Hepatic stellate cell (primary cell): ENCODE data around the gene EIF5B.

Experiments
- DNase-seq: peaks from one replicate; pipeline ENCODE4 v3.0.0; 2011; ENCODE audit warnings: low spot score

EIF5B gene

DNA sequence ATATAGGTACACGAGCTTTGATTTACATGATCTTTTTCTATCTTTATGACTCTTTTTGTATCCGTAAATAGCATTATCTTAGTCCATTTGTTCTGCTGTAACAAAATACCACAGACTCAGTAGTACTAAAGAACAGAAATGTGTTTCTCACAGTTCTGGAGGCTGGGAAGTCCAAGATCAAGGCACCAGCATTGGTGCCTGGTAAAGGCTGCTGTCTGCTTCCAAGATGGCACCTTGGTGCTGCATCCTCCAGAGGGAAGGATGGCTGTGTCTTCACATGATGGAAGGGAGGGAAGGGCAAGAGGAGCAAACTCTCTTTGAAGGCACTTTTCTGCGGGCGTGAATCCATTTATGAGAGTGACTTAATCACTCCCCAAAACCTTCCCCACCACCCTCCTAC lies 36.0 kb downstream of the EIF5B start:
- DNase-seq, result no peak

DNA sequence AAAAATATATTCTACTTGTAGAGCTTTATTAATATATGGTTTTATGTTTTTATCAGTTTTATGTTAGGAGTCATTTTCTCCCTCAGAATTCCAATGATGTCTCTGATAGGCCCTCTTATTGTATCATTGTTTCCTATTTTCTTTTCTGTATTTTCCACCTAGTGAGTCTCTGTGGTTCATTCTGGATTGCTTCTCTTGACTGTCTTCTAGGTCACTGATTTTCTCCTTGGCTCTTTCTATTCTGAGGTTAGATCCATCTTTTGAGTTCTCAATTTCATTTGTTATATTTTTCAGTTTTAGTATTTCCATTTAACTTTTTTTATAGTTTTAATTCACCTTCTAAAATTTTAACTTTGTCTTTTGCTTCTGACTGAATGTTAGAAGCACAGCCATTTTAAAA lies 37.6 kb downstream of the EIF5B start:
- DNase-seq, result no peak

DNA sequence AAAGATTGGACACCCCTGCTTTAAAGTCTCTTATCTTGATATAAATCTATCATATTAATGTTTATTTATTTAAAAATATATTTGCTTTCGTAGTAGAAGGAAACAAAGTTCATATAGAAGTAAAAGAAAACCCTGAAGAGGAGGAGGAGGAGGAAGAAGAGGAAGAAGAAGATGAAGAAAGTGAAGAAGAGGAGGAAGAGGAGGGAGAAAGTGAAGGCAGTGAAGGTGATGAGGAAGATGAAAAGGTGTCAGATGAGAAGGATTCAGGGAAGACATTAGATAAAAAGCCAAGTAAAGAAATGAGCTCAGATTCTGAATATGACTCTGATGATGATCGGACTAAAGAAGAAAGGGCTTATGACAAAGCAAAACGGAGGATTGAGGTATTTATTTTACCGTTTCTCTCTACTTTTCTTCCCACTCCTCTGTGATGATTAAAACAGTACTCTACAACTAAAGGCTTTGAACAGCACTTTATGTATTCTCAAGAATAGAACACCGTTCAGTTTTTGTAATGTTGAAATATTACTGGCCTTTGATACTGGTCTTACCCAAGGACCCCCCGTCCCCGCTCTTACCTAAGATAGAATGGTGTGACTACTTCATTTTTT lies 39.2 kb downstream of the EIF5B start:
- no peak for DNase-seq

DNA sequence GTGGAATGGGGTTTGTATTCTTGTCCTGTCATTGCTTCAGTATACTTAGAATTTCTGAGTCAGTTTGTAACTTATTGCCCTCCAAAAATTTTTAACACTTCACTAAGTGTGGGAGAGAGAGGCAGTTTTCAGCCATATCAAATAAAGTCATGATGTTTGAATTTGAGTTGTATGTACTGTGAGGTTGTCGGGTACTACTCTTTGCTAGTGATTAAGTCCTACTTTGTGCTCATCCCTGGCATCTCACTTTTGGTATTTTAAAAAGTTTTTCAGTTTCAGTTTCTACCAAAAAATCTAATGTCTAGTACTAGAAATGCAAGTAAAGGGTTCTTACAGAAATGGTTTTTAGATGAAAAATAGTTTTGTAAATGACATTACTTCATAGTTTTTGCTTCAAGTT lies 40.7 kb downstream of the EIF5B start:
- no peak for DNase-seq

DNA sequence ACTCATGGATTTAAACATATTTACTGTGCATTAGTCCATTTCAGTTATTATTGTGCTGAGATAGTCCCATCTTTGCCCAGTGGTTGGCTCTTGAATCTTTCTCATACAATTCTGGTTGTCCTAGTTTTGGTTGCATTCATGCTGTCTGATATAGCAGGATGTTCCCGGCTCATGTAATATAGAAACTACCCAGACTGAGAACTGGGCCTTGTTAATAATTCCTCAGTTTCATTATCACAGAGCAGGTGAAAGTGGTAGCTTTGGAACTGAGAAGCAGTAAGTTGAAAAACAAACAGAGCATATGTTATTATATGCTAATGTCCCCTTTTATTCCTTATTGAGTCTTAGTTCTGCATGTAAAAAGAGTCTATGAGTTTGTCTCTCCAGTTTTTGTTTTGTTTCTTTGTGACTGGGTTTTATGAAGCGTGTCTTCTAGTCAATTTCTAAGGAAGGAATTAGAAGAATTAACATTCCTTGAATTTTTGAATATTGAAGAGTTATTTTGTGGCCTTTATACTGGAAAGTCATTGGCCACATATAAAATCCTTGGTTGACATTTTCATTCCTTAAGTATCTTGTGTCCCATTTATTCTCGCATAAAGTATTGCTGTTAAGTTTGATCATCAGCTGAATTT lies 43.3 kb downstream of the EIF5B start:
- no peak for DNase-seq

DNA sequence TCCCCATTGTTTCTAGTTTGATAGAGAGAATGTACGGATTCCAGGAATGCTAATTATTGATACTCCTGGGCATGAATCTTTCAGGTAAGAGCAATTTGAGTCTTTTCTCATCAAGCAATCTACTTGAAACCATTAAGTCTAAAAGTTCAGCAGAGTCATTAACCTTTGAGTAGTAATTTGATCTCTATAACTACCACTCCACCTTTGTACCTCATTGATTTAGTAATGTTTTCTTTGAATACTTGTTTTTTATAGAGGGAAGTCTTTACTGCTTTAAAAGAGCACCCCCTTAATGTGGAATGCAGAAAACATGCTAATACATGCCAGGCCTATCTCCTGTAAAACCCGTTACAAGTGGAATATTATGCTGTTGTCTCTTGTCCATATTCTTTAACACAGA lies 45.0 kb downstream of the EIF5B start:
- no peak for DNase-seq

DNA sequence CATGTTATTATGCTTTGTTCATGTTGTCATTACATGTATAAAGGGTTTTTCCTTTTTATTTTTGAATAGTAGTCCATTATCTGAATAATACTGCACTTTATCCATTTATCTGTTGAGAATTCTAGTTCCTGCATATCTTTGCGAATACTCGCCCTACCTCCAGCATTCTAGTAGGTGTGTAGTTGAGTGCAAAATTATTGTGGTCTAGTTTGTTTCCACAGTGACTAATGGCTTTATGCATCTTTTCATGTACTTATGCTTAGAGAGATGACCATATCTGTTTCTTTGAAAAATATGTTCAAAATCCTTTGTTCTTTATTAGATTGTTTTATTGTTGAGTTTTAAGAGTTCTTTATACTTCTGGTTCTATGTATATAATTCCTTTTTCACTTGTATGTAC lies 48.8 kb downstream of the EIF5B start:
- DNase-seq, result no peak

DNA sequence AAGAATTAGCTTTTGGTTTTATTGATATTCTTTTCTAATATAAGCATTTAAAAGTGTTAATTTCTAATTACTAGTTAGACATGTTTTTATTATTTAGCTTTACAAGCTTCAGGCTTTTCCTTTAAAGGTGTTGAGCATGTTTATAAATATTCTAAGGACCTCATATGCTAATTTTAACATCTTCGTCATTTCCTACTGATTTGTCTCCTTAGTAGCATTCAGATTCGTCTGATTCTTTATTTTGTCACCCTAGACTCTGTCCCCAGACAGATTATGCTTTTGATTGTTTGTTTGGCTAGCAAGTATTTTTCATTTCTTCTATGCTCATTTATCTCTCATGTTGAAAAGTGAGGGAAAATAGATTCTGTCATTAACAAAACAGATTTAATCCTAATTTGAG lies 51.7 kb downstream of the EIF5B start:
- no peak for DNase-seq

DNA sequence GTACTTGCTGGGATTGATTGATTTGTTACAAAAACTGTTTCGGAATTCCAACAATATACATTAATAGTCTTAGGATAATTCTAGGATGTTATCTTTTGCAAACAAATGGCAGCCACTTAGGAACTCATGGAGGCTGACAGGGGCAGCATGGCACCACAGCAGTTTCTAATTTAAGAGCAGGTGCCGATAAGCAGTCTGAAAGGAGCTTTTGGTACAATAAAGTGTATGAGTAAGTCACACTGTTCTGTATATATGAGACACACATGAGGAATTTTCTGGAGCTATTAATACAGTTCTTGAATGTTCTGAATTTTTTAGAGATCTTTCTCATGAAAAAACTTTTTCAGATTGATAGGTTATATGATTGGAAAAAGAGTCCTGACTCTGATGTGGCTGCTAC lies 52.2 kb downstream of the EIF5B start:
- peak; percentile 45 for DNase-seq

DNA sequence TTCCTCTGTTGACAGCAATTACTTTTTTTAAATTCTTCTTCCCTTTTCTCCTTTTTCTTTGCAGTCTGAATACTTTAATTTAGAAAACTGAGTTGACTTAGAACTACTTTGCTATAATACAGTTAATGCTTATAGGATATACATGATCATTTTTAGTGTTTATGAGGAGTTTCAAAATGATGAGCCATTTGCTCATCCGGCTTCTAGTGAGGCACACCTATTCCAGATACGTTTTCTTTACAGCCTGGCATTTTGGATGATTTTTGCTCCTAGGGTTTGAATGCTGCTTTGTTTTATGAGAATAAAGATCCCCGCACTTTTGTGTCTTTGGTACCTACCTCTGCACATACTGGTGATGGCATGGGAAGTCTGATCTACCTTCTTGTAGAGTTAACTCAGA lies 52.8 kb downstream of the EIF5B start:
- no peak for DNase-seq

DNA sequence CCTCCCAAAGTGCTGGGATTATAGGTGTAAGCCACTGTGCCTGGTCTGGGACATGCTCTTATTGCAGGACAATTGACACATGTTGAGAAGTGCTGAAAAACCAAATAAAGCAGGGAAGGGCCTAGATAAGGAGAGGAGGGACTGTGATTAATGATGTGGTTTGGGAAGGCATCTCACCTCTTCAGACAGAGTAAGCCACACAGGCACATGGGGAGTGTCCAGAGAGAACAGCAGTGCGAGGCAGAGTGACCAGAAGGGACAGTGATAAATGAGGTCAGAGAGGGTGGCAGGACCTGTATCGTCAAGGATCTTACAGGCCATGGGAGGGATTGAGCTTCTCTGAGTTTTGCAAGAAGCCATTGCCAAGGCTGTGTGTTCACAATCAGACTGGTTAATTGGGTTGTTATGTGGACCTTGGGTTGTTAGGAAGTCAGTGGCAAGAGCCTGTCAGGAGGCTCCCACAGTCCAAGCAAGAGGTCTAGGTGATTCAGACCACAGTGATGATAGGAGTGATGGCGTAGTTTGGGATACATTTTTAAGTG lies 58.5 kb downstream of the EIF5B start:
- DNase-seq, result no peak

DNA sequence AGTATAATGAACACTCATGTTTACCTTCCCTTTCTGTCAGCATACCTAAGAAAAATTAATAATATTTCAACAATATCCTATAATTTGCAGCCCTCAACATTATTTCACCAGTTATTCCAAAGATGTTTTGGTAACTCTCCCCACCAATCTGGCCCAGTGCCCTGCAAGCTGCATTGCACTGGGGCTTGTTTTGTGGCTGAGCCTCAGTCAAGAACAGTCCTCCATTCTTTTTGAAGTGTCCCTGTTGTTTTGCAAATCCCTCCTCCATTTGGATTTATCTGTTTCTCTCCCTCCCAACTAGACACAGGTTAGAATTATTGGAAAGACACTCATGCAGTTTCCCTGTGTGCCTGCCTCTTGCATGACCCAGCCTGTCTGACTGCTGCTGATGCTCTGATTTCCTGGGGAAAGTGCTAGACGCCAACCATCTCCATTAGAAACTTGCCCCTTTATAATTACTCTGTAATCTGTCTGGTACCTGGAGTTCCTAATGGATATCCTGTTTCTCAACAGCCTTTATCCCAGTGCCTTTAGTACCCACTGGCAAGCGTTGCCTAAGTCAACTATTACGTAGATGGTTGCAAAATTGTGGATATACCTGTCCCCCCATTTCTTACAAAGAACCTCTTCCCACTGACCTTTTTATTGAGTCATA lies 60.2 kb downstream of the EIF5B start:
- no peak for DNase-seq

DNA sequence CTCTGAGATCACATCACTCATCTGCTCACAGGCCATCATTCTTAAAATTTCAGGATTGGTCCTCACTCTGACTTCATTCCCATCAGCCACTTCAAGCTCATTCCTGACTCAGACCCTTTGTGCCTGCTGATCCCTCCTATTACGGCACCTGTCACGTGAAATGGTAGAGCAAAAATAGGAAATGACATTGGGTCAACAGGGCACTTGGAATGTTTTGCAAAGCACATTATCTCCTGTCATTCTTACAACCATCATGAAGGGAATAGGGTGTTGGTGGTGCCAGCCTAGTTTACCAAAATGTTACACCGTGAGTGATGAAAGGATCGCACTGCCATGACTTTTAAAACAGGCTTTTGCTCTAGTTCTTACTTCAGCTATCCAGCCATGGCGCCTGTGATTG lies 61.1 kb downstream of the EIF5B start:
- DNase-seq, result no peak

DNA sequence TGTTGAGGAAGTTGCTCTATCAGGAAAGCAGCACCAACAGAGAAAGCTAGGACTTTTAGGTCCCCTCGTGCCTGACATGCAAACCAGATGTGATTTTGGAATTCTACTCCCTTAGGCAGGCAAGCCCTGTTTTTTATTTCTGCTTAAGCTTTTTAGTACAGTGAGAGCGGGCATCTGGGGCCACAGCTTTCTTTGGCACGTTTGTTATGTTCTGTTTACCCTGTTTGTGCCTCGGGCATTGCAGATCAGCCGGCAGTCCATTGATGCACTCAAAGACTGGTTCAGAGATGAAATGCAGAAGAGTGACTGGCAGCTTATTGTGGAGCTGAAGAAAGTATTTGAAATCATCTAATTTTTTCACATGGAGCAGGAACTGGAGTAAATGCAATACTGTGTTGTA lies 61.9 kb downstream of the EIF5B start:
- no peak for DNase-seq

DNA sequence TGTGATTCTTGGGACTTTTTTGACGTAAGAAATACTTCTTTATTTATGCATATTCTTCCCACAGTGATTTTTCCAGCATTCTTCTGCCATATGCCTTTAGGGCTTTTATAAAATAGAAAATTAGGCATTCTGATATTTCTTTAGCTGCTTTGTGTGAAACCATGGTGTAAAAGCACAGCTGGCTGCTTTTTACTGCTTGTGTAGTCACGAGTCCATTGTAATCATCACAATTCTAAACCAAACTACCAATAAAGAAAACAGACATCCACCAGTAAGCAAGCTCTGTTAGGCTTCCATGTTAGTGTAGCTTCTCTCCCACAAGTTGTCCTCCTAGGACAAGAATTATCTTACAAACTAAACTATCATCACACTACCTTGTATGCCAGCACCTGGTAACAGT lies 62.6 kb downstream of the EIF5B start:
- no peak for DNase-seq

DNA sequence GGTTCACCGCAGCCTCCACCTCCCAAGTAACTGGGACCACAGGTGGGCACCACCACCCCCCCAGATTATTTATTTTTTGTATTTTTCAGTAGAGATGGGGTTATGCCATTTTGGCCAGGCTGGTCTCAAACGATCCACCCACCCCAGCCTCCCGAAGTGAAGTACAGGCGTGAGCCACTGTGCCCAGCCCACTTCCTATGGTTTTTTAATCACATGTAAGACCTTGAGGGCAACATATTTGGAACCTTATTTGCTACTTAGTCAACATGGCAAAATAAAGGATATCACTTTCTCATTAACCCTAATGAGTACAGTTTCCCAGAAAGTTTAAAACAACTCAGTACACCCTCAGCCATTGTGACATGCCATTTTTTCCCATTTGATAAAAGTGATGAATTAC lies 64.7 kb downstream of the EIF5B start:
- no peak for DNase-seq

DNA sequence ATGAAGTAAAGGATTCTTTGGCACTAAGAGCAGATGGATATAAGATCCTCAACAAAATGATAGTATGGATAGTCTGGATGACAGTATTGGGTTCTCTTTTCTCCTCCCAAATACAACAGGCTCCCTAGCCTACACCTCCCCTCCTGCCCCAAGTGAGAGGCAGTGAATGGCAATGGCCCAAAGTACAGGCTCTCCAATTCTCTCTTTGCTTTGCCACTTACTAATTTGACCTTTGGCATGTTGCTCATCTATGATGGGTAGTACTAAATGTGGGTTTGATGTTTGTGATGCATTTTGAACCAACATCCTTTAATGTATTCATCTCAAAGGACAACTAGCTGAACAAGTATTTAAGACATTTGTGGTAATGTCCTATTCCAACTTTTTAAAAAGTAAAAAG lies 65.9 kb downstream of the EIF5B start:
- no peak for DNase-seq

DNA sequence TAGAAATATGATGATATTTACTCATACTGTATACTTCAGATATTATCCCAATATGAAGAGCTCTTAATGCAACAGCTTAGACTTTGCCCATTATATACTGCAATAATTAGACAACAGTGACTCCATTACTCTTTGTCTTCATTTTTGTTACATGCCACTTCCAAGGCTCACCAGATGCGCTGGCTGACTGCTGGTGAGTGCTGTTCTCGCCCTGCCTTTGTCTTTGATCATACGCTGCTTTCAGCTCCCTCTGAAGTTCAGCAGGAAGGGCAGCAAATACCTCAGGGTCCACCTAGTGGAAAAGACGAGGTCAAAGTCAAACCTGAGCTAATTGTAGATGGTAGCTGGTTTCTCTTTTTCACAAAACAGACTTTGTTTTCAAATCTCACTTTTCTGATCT lies 66.3 kb downstream of the EIF5B start:
- DNase-seq, result no peak

DNA sequence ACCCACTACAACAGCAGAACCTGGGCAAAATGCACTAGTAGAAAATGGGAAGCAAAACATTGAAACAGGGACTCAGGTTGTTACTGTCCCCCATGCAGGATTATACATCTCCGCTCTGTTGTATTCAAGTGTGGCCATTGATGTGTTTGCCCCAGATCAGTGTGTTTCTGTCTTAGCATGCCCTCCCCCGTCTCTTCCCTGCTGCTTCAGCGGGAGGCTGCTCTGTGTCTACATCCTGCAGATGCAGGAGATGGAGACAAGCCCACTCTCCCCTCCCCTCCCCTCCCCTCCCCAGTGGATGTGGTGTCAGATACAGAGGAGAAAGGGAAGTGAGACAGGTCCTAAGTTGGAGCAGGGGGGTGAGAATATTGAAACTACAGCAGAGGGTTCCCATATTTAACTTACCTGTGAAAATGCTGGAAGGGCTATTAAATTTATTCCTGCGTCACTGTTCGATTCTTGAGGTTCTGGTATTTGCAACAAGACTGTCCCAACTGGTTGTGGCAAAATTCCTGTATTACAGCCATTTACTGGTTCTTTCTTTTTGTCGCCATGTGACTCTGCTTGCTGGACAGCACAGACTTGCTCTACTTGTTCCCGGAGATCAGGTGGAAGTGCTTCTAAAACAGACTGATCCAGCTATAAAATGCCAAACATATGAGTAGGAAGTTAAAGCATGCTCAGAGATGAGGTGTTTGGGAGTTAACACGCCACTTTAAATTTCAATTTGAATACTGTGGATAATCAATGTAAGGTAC lies 67.0 kb downstream of the EIF5B start:
- DNase-seq, result no peak

DNA sequence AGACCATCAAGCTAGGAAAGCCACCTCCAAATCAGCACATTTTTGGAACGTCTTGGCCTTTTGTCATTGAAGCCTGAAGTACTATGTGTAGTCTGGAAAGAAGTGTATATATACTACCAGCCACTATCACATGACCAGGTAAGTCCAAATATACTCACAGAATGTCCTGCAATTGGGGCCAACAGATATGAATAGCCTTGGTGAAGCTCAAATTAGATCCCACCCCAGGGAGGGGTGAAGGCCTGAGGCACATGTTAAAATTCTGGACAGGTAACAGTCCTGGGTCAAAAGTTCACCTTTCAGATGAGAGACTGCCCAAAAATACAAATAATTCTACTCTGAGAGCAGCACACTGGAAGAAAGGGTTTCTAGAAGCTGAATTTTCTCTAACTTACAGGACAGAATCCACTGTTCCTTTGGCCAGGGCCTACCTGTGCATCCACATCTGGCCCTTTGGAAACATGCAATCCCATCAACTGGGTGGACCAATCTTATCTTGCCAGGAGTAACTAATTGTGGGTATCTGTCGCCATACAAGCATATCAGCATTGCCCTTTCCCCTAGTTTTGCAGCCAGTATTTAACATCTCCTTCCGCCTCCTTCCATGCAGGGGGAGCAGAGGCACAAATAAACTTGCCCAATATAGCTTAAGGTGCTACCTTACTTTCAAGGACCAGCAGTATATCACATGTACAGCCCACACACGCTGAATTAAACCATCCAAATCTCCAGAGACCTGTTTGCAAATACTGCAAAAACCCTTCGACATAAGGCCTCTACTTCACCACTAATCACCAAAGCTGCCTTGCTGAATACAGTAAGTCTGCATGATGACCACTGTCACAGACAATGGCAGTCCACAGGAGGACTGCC lies 67.8 kb downstream of the EIF5B start:
- DNase-seq, result no peak

DNA sequence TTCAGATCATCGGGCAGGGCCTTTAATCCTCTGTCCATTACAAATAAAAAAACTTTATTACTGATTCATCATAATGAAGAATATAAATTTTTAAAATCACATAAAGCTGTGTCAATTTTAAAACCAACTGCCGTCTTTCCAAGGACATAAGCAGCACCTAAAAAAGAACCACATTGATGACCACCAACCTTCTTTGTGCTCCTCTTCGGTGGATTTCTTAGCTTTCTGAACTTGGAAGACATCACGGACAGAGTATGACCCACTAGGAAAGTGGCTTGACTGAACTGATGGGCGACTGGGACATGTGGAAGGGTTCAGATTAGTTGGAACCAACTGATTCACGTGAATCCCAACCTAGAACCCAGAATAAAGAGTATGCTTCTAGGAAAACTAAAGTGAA lies 68.9 kb downstream of the EIF5B start:
- no peak for DNase-seq

DNA sequence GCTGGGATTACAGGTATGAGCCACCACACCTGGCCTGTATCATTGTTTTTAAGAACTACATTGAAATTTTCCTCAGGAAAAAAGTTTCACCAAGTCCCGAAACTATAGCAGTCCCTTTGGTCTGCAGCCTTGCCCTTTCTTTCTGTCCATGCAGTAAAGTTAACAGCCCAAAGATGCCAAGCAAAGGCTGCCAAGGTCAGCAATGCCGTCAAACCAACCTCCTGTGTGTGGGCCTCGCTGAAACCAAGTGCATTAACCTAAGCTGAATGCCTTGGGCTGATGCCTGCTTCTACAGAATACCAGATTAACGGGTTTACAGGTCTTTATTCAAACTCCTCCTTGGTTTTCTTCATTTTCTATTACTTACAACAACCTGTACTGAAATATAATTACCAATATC lies 73.1 kb downstream of the EIF5B start:
- DNase-seq, result no peak
